ENCODE data around the gene LY6G6F.

LY6G6F gene

GRCh38 chr6:31737315-31737990 is 30.8 kb downstream of the LY6G6F start:
- TF ChIP-seq CTCF (IDR thresholded peaks at IDR 0.05; ENCODE audit: borderline replicate concordance, insufficient read depth, low read depth, low read length), result no peak
- no peak overlapping the region for H3K4me3 ChIP-seq (ENCODE audit: low read depth, low read length)

- H3K4me3 ChIP-seq (ENCODE audit: low read depth, low read length), result peak overlapping the region; percentile 11
- TF ChIP-seq CTCF (IDR thresholded peaks at IDR 0.05; ENCODE audit: borderline replicate concordance, insufficient read depth, low read depth, low read length), result no peak
Measured at GRCh38 chr6:31737991-31738979, 31.6 kb downstream of the LY6G6F start.

DNA sequence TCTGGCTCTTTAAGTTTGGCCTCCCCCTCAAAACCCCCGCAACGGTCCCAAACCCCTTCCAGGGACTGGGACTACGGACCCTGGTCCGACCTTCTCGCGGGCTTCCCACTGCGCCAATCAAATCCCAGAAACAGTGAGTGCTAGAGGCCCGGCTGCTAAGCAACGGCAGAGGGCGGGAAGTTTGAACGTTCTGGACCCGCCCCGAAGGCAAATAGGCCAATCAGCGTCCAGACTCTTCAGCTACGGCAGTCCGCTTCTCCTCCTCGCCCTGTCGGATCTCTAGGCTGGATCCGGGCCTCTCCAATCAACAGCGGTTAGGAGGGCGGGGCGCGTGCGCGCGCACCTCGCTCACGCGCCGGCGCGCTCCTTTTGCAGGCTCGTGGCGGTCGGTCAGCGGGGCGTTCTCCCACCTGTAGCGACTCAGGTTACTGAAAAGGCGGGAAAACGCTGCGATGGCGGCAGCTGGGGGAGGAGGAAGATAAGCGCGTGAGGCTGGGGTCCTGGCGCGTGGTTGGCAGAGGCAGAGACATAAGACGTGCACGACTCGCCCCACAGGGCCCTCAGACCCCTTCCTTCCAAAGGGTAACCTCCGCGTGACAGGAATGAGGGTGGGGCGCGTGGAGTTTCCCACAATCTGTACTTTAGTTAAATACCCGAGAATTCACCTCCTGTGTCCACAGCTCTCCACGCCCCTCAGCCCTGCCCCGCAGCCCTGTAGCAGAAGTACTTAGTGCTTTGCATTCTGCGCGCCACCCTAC is 33.2 kb downstream of the LY6G6F start, which contains the start of gene MSH5:
Gene MSH5, plus strand, starts transcription at position 367 of the 758 bp plus-strand sequence. CDS start 462 bp downstream, outside the sequence.
- no peak for TF ChIP-seq CTCF (IDR thresholded peaks at IDR 0.05; ENCODE audit: borderline replicate concordance, insufficient read depth, low read depth, low read length)
- peak within 1 kb of the TSS; percentile 68 for H3K4me3 ChIP-seq (ENCODE audit: low read depth, low read length)

DNA sequence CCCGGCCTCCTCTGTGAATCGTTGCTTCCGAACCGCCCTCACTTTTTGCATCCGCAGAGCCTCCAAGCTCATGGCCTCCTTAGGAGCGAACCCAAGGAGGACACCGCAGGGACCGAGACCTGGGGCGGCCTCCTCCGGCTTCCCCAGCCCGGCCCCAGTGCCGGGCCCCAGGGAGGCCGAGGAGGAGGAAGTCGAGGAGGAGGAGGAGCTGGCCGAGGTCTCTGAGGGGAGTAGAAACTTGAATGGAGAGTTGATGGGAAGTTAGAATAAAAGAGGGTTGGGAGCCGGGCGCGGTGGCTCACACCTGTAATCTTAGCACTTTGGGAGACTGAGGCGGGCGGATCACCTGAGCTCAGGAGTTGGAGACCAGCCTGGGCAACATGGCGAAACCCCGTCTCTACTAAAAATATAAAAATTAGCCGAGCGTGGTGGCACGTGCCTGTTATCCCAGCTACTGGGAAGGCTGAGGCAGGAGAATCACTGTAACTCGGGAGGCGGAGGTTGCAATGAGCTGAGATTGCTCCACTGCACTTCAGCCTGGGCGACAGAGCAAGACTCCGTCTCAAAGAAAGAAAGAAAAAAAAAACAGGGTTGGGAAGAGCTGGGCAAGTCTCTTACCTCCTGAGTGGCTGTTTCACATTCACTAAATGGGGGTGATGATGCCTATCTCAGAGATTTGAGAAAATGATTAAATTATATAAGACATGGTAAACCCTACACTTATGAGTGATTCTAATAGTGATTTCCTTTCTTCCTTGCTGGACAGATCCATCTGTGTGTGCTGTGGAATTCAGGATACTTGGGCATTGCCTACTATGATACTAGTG is 33.9 kb downstream of the LY6G6F start:
- TF ChIP-seq CTCF (IDR thresholded peaks at IDR 0.05; ENCODE audit: borderline replicate concordance, insufficient read depth, low read depth, low read length), result no peak

GRCh38 chr6:31741815-31742214 is 35.1 kb downstream of the LY6G6F start:
- no peak for TF ChIP-seq CTCF (IDR thresholded peaks at IDR 0.05; ENCODE audit: borderline replicate concordance, insufficient read depth, low read depth, low read length)
- H3K4me3 ChIP-seq (ENCODE audit: low read depth, low read length), result no peak overlapping the region

More for the DNA sequence above, 33.9 kb downstream of the LY6G6F start:
- peak overlapping the region; percentile 68 for H3K4me3 ChIP-seq (ENCODE audit: low read depth, low read length)

- TF ChIP-seq CTCF (IDR thresholded peaks at IDR 0.05; ENCODE audit: borderline replicate concordance, insufficient read depth, low read depth, low read length), result no peak
- no peak overlapping the region for H3K4me3 ChIP-seq (ENCODE audit: low read depth, low read length)
Measured at GRCh38 chr6:31742894-31743293, 36.2 kb downstream of the LY6G6F start.

Measured in GM12875 (cell line).